HG02798 (cell line): Measurements from ENCODE around the gene CFAP251.
"Not testable (repeated sequence)": the region's sequence is repeated elsewhere in the genome, so short reads cannot be mapped to it uniquely, and the experiment has no call there.

Source experiments
- ATAC-seq: cut with Tn5 transposase; IDR thresholded peaks from one replicate; pipeline ENCODE4 v1.9.1; 2021; ENCODE audit warnings: mild to moderate bottlenecking; ENCODE audit not compliant: unreplicated experiment, poor library complexity

CFAP251 gene

DNA sequence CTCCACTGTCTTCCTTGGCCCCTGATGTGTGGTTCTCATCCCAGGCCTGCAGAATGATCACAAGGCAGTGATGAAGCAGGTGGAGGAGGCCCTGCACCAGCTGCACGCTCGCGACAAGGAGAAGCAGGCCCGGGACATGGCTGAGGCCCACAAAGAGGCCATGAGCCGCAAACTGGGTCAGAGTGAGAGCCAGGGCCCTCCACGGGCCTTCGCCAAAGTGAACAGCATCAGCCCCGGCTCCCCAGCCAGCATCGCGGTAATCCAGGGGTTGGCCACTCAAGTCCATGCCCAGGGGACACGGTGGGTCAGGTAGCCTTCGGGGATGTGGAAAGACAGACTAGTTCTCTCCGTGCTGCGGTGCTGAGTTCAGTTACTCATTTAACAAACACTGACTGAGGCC, 18.8 kb upstream of the CFAP251 start:
- ATAC-seq = no peak

DNA sequence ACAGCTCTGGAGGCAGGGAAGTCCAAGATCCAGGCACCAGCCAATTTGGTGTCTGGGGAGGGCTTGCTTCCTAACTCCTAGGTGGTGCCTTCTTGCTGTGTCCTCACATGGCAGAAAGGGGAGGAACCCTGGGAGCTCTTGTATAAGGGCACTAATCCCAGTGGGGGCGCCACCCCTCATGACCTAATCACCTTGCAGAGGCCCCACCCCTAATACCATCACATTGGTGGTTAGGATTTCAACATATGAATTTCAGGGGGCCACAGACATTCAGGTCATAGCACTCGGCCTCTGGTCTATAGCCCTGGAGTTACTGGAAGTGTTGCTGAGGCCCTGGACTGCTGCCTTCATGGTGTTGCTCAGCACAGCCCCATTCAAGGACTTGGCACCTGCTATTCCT, 15.2 kb upstream of the CFAP251 start:
- no peak for ATAC-seq

DNA sequence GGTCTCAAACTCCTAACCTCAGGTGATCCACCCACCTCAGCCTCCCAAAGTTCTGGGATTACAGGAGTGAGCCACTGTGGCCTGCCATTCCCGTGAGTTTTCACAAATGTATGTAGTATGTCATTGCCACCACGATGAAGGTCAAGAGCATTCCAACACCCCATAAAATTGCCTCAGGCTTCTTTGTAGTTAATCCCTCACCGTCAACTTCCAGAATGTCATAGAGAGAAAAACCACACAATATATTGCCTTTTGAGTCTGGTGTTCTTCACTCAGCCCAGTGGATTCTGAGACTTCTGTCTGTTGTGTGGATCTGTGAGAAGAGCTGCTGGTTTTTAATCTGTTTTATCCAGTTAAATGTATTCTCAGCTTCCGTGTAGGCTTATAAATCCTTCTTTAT, 12.6 kb upstream of the CFAP251 start:
- no peak for ATAC-seq

DNA sequence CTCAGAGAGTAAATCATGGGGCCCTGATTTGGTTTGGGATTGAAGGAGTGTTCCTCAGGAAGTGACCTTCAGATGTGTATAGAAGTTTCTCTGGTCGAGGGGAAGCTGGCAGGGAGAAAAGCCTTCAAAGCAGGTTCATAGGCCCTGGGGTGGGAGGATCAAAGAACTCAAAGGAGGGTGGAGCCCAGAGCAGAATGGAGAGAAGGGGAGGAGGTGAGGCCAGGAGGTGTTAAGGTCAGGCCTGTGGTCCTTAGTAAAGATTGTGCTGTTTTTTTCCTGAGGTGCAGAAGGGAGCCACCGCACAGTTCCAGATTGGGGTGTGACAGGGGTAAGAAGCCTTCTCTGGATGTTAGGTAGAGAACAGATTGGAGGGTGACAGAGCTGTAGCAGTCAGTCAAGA, 9.7 kb upstream of the CFAP251 start:
- no peak for ATAC-seq

DNA sequence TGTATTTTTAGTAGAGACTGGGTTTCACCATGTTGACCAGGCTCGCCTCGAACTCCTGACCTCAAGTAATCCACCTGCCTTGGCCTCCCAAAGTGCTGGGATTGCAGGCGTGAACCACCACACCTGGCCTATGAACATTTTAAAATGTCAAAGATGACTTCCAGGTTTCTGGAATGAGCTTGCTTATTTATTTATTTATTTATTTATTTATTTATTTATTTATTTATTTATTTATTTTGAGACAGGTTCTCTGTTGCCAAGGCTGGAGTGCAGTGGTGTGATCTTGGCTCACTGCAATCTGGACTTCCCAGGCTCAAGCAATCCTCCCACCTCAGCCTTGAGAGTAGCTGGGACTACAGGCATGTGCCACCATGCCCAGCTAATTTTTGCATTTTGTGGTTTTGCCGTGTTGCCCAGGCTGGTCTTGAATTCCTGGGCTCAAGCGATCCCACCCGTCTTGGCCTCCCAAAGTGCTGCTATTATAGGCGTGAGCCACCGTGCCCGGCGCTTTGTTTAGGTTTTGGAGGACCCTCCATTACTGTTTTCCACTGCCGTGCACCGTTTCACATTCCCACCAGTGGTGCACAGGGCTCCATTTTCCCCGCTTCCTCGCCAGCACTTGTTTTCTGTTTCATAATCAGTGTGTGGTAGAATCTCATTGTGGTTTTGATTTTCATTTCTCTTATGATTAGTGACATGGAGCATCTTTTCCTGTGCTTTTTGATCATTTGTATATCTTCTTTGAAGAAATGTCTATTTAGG, 6.4 kb upstream of the CFAP251 start:
- ATAC-seq = no peak

DNA sequence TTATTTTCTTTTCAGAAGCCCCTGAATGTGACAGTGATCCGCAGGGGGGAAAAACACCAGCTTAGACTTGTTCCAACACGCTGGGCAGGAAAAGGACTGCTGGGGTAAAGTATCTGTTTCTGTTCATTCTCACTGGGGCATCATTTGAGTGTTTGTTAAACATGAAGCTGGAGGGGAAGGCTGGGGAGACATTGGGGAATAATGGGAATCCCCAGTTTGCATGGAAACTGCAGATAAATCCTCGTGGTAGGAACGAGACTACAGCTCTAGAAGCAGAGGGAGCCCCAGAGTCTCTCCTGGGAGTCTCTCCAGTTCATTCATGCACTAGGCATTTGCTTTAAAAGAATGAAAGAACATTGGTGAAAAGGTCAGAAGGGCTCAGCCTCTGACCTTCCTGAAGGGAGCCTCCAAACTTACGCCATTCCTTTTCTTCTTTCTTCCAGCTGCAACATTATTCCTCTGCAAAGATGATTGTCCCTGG, 2.5 kb upstream of the CFAP251 start:
- ATAC-seq = no peak

DNA sequence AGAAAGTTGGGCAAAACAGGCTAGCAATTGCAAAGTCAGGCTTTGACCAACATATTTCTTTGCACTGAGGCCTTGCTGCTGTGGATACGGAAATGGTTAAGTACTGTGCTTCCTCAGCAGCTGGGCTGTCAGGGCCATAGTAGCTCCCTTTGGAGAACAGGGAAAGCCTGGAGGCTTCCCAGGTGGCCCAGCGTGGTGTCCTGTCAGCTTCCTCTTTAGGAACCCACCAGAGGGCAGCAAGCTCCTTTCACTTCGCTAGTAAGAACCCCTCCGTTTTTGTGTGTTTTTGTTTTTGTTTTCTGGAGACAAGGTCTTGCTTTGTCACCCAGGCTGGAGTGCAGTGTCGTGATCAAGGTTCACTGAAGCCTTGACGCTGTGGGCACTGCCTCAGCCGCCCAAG, 1.7 kb upstream of the CFAP251 start:
- no peak for ATAC-seq

DNA sequence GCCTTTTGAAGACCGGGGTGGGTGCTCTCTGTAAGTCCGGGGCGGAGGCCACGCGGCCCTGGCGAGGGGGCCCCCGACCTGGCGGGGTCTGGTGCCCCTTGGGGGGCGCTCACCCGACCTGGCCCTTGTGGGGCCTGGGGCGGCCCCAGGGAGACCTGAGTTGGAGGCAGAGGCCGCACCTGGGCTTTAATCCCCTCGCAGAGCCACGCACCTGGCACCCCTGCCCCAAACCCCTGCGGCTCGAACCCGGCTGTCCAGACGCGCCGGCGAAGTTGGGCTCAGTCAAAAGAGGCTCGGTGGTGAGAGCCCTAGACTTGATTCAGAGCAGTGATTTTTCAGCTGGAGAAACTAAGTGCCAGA, 267 bp downstream of the CFAP251 start:
- ATAC-seq = no peak

DNA sequence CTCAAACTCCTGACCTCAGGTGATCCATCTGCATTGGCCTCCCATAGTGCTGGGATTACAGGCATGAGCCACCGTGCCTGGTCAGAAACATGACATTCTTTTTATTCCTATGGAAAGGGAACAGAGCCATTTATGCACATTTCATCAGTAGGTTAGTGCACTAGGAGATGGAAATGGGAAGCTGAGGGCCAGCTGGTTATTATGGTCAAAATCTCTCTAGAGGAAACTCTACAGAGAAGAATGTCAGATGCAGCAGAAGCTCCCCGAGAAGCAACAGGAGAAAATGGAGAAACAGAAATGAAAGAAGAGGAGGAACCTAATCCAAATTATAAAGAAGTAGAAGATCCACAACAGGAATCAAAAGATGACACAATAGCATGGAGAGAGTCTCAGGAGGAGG, 2.7 kb downstream of the CFAP251 start:
- ATAC-seq = no peak

DNA sequence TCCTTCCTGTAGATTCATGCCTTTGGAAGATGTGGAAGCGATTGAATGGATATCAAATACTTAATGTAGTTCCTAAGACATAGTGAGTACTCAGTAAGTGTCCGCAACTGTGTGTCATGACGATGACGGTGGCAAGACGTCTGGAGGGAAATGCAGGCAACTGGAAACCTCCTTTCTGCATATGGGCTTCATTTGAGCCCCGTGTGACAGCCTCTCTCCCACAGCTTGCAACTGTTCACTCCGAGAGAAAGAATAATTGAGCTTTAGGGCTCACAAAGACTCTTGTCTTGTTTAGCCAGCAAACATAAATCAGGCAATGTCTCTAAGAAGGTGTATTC, 6.9 kb downstream of the CFAP251 start:
- no peak for ATAC-seq

DNA sequence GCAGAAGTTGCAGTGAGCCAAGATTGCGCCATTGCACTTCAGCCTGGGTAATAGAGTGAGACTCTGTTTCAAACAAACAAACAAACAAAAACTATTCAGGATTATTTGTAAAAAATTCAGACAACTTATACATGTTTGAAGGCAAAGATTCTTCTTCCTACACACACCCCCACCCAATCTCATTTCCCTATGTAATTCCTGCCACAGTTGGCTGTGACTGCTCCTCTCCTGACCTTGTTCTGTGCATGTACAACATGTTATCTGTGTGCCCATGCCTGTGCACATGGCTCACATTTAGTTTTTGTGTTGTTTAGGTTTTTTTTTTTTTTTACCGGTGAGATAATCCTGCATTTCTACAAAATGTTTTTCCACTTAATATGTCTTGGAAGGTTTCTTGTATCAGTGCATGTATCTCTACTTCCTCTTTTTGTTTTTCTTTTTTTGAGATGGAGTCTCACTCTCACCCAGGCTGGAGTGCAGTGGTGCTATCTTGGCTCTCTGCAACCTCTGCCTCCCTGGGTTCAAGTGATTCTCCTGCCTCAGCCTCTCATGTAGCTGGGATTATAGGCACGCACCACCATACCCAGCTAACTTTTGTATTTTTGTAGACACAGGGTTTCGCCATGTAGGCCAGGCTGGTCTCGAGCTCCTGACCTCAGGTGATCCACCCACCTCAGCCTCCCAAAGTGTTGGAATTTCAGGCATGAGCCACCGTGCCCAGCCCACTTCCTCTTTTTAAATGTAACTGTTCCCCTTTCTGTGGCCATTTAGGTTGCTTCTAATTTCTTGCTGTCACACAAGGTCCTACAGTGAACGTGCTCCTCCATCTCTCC, 8.7 kb downstream of the CFAP251 start:
- ATAC-seq = no peak

DNA sequence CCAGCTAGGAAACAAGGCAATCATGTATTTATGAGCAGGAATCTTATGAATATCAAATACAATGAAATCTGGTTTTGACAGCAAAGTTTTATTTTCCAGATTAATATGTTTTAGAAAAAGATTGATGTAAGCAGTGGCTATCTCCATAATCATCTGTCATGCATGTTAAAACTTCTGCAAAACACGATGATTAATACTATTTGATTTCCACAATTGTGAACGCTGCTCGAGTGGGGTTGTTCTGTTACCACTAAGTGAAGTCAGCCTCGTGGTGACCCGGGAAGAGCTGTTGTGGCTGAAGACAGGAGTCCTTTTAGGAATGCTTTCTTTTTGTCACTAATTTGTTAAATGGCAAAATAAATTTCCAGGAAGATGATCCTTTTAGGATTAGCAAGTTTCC, 9.4 kb downstream of the CFAP251 start:
- no peak for ATAC-seq

DNA sequence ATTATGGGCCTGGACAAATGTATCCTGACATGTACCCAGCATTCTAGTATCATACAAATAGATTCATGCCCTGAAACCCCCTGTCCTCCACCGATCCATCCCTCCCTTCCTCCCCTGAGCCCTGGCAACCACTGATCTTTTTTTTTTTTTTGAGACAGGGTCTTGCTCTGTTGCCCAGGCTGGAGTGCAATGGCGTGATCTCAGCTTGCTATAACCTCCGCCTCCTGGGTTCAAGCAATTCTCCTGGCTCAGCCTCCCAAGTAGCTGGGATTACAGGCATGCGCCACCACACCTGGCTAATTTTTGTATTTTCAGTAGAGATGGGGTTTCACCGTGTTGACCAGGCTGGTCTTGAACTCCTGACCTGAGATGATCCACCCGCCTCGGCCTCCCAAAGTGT, 11.2 kb downstream of the CFAP251 start:
- ATAC-seq = not testable (repeated sequence)

DNA sequence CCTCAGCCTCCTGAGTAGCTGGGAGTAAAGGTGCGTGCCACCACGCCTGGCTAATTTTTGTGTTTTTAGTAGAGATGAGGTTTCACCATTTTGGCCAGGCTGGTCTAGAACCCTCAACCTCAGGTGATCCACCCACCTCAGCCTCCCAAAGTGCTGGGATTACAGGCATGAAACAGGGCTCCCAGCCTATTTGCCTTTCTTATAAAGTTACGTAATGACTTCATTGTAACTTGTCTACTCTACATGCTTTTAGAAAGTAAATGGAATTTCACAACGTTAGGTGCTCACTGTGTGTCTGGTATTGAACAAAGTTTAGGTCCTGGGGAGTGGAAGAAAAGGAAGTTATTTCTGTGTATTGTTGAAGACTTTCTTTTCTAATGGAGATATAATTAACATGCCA, 12.5 kb downstream of the CFAP251 start:
- ATAC-seq = no peak

DNA sequence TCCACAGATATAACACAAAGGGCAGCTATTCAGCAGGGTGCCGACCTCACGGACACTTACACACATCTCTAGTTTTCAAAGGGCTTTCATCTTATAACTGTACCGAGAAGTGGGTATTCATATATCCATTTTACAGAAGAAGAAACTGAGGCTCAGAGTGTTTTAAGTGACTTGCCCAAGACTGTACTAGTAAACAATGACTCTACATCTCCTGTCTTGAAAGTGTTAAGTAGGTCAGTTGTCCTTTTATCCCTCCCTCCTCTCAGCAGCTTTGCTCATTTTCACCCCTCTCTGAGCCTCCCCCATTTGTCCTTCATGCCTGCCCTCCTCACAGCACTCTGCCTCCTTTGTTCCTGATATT, 13.8 kb downstream of the CFAP251 start:
- ATAC-seq = no peak

DNA sequence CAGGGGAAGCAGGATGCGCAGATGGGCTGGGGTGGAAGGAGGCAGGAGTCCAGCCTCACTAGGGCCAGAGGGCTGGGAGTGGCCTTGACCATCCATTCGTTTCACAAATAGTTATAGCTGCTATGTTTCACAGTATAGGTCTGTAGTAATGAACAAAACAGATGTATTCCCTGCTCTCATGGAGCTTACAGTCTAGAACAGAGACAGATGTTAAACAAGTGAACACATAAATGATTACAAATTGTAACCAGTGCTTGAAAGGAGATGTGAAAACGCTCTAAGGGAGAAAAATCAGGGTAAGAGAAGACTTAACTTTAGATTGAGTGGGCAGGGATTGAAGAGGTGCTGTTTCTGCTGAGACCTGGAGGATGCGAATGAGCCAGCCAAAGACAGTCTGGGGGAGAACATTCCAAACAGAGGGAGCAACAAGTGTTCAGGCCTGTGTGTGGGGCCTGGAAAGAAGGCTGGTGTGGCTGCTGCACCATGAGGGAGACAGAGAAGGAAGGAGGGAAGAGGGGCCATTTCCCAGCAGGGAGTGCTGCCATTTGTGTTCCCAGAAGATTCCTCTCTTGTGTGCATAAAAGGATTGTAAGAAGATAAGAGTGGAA, 14.6 kb downstream of the CFAP251 start:
- no peak for ATAC-seq

DNA sequence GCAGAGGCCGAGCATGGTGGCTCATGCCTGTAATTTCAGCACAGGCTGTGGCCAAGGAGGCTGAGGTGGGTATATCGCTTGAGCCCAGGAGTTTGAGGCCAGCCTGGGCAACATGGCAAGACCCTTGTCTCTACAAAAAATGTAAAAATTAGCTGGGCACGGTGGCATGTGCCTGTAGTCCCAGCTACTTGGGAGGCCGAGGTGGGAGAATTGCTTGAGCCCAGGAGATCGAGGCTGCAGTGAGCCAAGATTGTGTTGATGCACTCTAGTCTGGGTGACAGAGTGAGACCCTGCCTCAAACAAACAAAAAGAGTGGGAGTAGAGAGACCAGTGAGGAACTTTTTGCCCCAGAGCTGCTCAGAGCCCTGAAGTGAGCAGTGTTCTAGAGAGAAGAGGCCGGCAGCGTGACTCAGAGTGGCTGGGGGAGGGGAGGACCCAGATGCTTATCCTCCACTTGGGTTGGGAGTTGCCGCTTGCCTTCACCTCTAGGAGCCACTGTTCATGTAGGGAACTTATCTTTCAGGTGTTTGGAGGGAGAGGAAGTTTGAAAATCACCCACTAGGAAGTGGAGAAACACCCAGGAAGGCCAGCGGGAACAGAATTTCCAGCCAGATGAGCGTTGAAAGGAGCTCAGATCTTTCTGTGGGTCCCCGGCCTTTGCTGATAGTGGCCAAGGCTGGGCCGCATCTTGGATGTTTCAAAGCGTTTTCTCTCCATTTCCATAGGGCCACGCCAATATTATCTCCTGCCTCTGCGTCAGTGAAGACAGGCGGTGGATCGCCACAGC, 15.3 kb downstream of the CFAP251 start:
- no peak for ATAC-seq

DNA sequence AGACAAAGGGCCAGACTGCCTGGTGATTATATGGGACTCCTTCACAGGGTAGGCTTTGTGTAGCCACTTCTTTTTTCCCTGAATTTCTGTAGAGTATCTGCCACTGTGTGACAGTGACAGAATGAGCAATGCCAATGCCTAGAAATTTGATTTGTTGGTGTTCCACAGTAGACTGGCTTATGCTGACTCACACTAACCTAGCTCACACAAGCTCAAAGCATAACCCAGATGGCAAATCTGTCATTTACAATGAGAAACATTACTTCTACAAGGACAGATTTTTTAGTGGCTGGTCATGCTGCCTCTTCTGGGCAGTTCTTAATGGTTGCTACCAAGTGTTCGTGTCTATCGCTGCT, 15.9 kb downstream of the CFAP251 start:
- no peak for ATAC-seq

DNA sequence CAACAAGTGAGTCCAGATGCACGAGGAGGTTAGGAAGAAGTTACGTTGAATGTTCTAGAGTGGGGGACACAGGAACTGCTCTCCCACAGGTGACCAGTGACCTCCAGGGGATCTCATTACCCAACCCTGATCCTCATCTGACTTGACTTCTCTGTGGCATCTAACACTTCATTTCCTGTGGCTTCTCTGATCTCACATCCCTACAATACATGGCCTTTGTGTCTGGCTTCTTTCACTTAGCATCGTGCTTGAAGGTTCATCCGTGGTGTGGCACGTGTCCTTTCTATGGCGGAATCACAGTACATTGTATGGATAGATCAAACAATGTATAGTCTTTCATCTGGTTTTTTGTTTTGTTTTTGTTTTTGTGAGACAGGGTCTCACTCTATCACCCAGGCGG, 19.3 kb downstream of the CFAP251 start:
- ATAC-seq = no peak

DNA sequence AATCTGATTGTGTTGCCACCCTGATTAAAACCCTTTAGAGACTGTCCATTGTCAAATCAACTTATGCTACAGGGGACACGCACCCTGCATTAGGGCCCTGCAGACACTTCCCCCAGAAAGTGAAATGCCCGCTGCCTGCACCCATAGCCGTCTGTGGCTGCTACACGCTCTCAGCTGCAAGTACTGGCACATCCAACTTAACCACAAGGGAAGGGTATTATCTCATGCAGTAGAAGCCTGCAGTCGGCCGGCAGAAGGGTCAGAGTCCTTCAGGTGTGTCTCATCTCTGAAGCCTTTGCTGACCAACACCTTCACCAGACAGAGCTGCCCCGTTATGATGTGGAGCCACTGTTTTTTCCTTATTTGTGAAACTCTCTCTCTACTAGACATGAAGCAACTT, 20.8 kb downstream of the CFAP251 start:
- ATAC-seq = no peak
